GM04504 (cell line): ENCODE data around the gene OGFRL1.

ENCODE experiments used
- DNase-seq: peaks from one replicate; pipeline ENCODE4 v3.0.0-alpha.2; 2012; ENCODE audit warnings: low read depth

Gene OGFRL1

DNA sequence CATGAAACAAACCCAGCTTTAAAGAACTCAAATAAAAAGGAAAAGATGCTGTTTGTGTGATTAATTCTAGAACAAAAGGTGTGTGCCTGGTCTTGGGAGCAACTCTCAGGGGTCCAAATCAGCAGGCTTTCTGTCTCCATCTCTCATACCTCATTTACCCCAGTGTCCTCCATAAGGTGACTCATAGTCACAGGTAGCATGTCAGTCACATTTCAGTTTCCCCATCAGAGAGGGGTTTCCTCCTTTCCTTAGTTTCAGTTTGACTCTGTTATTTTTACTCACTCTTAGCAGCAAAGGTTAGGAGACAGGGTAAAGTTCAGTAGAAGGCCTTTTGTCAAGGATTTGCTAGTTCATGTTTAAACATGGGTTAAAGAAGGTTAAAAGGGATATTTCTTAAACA is 46.2 kb downstream of the OGFRL1 start:
- no peak for DNase-seq

DNA sequence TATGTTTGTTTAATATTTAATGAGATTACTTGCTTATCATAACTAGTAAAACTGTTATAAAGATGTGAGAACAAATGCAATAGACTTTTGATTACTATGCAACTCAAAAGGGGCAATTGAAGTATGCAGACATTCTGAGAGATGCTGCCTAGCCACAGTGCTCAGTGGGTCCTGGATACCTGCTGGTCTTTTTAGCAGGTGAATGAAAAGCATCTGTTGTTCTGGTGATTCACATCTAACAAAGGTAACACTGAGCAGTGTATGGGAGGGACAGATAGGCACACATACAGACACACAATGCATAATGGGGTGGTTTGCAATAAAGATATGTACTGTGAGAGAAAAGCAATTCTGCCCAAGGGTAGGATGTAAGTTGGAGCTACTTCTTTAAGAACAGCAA is 46.9 kb downstream of the OGFRL1 start:
- DNase-seq = no peak

DNA sequence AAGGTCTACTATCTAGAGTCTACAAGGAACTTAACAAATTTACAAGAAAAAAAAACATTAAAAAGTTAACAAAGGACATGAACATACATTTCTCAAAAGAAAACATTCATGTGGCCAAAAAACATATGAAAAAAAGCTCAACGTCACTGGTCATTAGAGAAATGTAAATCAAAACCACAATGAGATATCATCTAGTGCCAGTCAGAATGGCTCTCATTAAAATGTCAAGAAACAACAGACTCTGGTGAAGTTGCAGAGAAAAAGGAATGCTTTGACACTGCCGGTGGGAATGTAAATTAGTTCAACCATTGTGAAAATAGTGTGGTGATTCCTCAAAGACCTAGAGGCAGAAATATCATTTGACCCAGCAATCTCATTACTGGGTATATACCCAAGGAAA is 48.3 kb downstream of the OGFRL1 start:
- no peak for DNase-seq

GRCh38 chr6:71338540-71339316 is 50.1 kb downstream of the OGFRL1 start:
- no peak for DNase-seq

DNA sequence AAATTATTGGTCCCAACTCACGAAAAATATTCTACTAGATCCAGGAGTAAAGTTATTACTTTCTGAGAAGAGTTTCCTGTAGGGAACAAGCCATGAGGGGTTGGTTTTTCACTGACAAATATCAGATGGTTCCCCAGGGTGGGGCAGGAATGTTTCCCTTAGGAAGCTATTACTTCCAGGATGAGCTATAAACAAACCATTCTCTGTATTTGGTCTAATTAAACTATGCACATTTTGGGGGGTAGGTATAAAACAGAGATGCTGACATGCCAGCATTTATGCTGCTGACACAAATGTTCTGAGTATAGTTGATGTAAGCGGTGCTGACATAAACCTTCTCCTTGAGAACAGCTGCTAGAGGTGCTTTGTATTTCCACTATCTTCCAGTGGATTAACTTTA is 54.2 kb downstream of the OGFRL1 start:
- DNase-seq = no peak

GRCh38 chr6:71345476-71346333 is 57.1 kb downstream of the OGFRL1 start:
- DNase-seq = no peak

DNA sequence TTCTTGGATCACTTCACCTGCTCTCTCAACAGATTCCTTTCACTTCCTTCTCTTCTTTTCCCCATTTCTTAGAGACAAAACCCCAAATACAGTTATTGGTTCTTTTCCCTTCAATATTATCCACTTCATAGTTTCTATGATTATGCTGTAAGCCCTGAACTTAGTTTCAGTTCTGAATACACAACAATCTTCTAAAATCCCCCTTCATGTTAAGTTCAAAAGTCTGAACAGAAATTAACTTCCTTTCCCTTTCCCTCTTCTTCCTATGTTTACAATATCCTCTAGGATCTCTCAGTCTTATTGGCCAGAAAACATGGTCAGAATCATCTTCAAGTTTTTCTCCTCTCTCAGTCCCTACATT is 57.7 kb downstream of the OGFRL1 start:
- DNase-seq = no peak

DNA sequence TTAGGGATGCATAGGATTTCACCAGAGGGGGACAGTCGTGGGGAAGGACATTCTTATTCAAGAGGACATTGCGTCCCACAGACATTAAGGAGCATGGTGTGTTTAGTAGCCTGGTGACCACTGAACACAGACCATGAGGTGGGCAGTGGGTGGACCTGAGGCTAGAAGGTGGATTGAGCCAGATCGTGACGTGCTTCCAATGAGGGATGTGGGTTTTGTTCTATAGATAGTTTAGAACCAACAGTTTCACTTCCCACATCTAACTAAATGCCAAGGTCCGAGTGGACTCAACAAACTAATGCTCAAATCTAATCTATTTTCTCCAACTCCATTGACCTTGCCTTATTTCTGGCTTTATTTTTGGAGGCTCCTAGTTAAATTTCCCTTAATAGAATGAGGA is 58.5 kb downstream of the OGFRL1 start:
- DNase-seq = no peak

- DNase-seq = no peak
These were observed 60.8 kb downstream of the OGFRL1 start for GRCh38 chr6:71349395-71349794.

- peak; percentile 70 for DNase-seq
These were observed 61.5 kb downstream of the OGFRL1 start for GRCh38 chr6:71349976-71350615.

DNA sequence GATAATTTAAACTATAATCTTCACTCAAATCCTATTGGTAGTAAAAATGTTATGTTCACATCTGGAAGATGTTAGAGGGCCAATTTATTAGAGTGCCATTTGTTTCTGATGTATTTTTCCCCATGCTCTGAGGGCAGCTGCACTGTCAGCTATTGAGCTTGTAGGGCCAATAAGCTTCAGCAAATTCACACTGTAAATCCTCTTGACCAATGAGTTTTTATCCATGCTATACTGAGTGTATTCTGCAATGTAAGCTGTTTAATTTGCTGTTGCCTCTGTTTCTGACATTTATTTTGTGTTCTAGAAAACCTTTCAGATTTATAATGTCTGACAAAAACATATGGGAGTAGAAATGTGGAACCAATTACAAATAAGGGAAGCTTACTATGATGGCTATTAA is 62.6 kb downstream of the OGFRL1 start:
- peak; percentile 48 for DNase-seq
